HCEC 1CT (cell line): ENCODE data around the gene PSMD4.
"Not testable (repeated sequence)": the region's sequence is repeated elsewhere in the genome, so short reads cannot be mapped to it uniquely, and the experiment has no call there.

ENCODE experiments used
- DNase-seq: peaks from one replicate; pipeline ENCODE4 v3.0.0-alpha.2; 2017

PSMD4 gene

GRCh38 chr1:151254217-151255213 is at the start of gene PSMD4:
Gene PSMD4 (plus strand): TSS chr1:151254734. CDS start chr1:151254783, 49 bp downstream.
- peak; percentile 95 for DNase-seq

- DNase-seq = not testable (repeated sequence)
Measured at GRCh38 chr1:151205381-151205965, 49.1 kb upstream of the PSMD4 start.

- peak; percentile 21 for DNase-seq
Measured at GRCh38 chr1:151210830-151211229, 43.7 kb upstream of the PSMD4 start.

GRCh38 chr1:151211972-151212705 is 42.4 kb upstream of the PSMD4 start:
- DNase-seq = no peak

- DNase-seq = no peak
Measured at GRCh38 chr1:151213560-151213959, 41.0 kb upstream of the PSMD4 start.

- no peak for DNase-seq
Measured at GRCh38 chr1:151221616-151222015, 32.9 kb upstream of the PSMD4 start.

- no peak for DNase-seq
Measured at GRCh38 chr1:151222130-151222529, 32.4 kb upstream of the PSMD4 start.

GRCh38 chr1:151235235-151235634 is 19.3 kb upstream of the PSMD4 start:
- no peak for DNase-seq

GRCh38 chr1:151237678-151238466 is 16.7 kb upstream of the PSMD4 start:
- DNase-seq = no peak

- peak; percentile 89 for DNase-seq
Measured at GRCh38 chr1:151238467-151238739, 16.1 kb upstream of the PSMD4 start.

- DNase-seq = no peak
Measured at GRCh38 chr1:151242442-151242841, 12.1 kb upstream of the PSMD4 start.

- DNase-seq = no peak
Measured at GRCh38 chr1:151243683-151244216, 10.8 kb upstream of the PSMD4 start.

GRCh38 chr1:151246786-151247185 is 7.7 kb upstream of the PSMD4 start:
- no peak for DNase-seq

GRCh38 chr1:151251656-151252470 is 2.7 kb upstream of the PSMD4 start:
- peak; percentile 84 for DNase-seq

GRCh38 chr1:151255381-151255780 is 847 bp downstream of the PSMD4 start:
- DNase-seq = no peak

GRCh38 chr1:151259351-151259750 is 4.8 kb downstream of the PSMD4 start:
- no peak for DNase-seq

GRCh38 chr1:151265446-151266236 is 11.1 kb downstream of the PSMD4 start:
- no peak for DNase-seq

GRCh38 chr1:151266315-151266714 is 11.8 kb downstream of the PSMD4 start:
- DNase-seq = no peak

GRCh38 chr1:151266821-151267220 is 12.3 kb downstream of the PSMD4 start:
- DNase-seq = no peak

GRCh38 chr1:151267760-151268159 is 13.2 kb downstream of the PSMD4 start:
- DNase-seq = no peak
